ENCODE measurements around the gene PTCHD1. TPM values are rescaled to one million over a fixed set of nuclear protein-coding genes. Genes with fewer than 3 reads are reported as not detected.

Gene PTCHD1
- total RNA-seq, 3 donors from 2014 or later: 0.61 to 16.0 (median 0.63) TPM

DNA sequence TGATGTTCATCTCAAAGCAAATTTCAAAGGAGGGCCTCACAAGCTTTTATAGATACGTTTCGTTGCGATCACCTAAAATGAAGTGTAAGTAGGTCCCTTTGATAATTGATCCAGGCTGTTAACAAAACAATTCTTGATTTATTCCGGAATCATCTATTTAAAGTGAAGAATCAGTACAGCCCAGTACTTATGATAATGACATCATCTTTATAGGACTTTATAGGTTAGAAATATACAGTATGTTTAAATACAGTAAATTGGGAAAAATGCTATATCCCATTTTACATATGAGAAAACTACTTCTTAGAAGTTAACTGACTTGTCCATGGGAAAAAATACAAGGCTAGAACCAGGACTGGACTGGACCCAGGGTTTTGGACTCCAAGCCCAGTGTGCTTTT is 3.7 kb downstream of the PTCHD1 start:
- intact Hi-C loops (cut with DNase I, micrococcal nuclease): no loop called here
- Histone ChIP-seq H3K4me3 (no peak overlapping the region), H3K4me1 (ENCODE audit: low read depth) (no peaks in the 10 kb centered on the region), H3K9me3 (no peaks in the 10 kb centered on the region), H3K36me3 (ENCODE audit: low read depth) (no peaks in the 10 kb centered on the region)
- no peak for ATAC-seq
- TF ChIP-seq, protein P1, sequence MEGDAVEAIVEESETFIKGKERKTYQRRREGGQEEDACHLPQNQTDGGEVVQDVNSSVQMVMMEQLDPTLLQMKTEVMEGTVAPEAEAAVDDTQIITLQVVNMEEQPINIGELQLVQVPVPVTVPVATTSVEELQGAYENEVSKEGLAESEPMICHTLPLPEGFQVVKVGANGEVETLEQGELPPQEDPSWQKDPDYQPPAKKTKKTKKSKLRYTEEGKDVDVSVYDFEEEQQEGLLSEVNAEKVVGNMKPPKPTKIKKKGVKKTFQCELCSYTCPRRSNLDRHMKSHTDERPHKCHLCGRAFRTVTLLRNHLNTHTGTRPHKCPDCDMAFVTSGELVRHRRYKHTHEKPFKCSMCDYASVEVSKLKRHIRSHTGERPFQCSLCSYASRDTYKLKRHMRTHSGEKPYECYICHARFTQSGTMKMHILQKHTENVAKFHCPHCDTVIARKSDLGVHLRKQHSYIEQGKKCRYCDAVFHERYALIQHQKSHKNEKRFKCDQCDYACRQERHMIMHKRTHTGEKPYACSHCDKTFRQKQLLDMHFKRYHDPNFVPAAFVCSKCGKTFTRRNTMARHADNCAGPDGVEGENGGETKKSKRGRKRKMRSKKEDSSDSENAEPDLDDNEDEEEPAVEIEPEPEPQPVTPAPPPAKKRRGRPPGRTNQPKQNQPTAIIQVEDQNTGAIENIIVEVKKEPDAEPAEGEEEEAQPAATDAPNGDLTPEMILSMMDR (IDR thresholded peaks at IDR 0.05): no peak
- no peak for DNase-seq

DNA sequence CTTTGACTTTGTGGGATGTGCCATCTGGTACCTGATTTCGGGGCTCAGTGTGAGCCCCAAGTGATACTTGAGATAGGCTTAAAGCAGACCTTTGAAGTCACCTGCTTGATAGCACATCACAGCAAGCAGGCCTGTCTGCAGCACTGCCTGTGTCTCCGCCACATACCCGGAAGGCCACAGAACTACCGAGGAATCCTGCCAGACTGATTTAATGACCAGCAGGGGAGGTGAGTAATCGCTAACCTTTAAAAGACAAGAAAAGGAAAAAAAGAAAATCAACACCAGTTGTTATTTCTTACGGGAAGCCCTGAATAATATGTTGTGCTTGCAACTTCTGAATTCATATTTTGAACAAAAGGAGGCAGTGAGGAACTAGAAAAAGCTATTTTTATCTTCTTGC is 6.8 kb downstream of the PTCHD1 start:
- Histone ChIP-seq H3K4me1 (ENCODE audit: low read depth) (no peaks in the 10 kb centered on the region), H3K36me3 (ENCODE audit: low read depth) (no peaks in the 10 kb centered on the region), H3K9me3 (no peaks in the 10 kb centered on the region), H3K4me3 (no peak overlapping the region)
- intact Hi-C loops (cut with DNase I, micrococcal nuclease): no loop called here
- ATAC-seq (peak; percentile 58), DNase-seq (peak in 2 of 3 donors; percentile 24 to 33)
- TF ChIP-seq, protein P1 (IDR thresholded peaks at IDR 0.05): no peak

DNA sequence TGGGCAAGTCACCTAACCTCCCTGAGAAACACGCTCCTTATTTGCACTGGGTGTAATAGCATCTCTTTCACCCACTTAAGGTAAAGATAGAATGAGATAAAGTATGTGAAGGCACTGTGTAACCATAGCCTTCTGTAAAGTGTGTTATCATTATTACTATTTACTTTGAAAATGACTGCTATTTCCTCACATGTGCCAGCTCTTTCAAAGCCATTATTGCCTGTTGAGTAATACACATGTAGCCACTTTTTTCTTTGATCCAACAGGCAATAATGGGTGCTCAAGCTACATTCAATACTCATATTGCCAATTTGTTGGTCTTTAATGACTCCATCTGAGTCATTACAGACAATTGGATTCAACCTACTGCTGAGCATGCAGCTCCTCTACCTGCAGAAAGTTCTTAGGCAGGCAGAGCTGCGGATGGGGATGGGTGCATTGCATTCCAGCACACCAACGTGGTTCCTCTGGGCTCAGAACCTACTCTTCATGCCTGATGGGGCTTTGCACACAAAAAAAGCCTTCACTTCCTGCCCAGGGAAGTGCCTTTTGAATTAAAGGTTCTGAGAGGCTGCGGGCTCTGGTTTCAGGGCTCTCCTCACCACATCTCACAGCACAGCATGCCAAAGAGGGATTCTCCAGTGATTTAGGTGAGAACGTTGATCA is 9.7 kb downstream of the PTCHD1 start:
- TF ChIP-seq, protein P1 (IDR thresholded peaks at IDR 0.05): no peak
- no peaks in the 10 kb centered on the region for H3K9me3 ChIP-seq
- H3K4me3 ChIP-seq: no peak overlapping the region
- intact Hi-C loops (cut with DNase I, micrococcal nuclease): no loop called here
- H3K4me1 ChIP-seq (ENCODE audit: low read depth): no peaks in the 10 kb centered on the region
- no peak for DNase-seq
- no peaks in the 10 kb centered on the region for H3K36me3 ChIP-seq (ENCODE audit: low read depth)
- ATAC-seq: peak; percentile 77

DNA sequence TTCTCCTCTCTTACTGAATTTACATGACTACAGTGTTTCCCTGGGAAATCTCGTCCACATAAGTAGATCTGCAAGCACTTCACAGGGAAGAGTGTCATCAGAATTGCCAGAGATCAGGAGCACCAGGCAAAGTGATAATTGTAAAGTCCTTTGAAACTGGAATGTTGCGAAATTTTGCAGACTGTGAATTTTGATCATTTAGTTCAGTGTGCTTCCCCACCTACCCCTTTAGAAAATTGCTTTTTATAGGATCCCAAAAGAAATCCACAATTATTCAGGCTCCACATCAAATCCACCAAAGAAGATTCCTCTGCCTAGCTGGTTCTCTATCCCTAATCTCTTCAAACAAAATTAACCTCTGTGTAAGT is 10.2 kb downstream of the PTCHD1 start:
- Histone ChIP-seq H3K36me3 (ENCODE audit: low read depth) (no peaks in the 10 kb centered on the region), H3K9me3 (no peaks in the 10 kb centered on the region), H3K4me3 (no peak overlapping the region), H3K4me1 (ENCODE audit: low read depth) (no peaks in the 10 kb centered on the region)
- no peak for ATAC-seq
- no peak for DNase-seq
- TF ChIP-seq, protein P1 (IDR thresholded peaks at IDR 0.05): no peak
- intact Hi-C loops (cut with DNase I, micrococcal nuclease): no loop called here

DNA sequence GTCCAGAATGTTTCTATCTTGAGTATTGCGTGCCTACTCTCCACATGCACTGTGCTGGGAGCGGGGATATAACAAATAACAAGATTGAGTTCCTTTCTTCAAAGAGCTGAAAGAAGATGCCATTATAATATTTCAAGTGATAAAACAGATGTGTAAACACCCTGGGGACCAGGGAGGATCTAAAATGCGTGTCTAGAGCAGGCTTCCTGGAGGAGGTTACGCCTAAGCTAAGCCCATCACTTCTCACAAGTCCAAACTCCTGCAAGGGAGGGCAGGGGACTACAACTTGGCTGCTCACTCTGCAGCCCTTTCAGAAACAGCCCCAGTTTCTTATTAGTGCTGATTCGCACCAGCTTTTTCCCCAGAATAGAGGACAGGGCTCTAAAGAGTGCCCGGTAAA is 21.5 kb downstream of the PTCHD1 start:
- Histone ChIP-seq H3K4me1 (ENCODE audit: low read depth) (no peaks in the 10 kb centered on the region), H3K9me3 (no peaks in the 10 kb centered on the region), H3K36me3 (ENCODE audit: low read depth) (no peaks in the 10 kb centered on the region), H3K4me3 (no peak overlapping the region)
- DNase-seq (no peak), ATAC-seq (no peak)
- intact Hi-C loops (cut with DNase I, micrococcal nuclease): no loop called here
- TF ChIP-seq, protein P1 (IDR thresholded peaks at IDR 0.05): no peak

DNA sequence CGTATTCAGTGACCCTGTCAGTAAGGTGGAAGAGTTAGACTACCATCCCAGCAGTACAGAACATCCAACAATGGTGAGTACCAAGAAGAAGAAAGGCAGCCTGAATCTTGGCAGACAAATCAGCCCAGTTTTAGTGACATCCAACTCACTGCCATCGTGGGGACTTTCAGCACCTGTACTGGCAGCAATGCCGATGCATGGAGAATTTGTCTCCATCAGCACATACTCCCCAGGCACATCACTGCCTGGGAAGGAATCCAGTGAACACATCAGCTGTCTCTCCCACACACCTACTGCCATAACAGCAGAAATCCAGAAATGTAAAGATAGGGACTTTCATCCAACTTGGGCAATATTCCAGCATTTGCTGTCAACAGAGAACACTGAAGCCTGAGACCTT is 29.8 kb downstream of the PTCHD1 start:
- intact Hi-C loops (cut with DNase I, micrococcal nuclease): no loop called here
- H3K36me3 ChIP-seq (ENCODE audit: low read depth): no peaks in the 10 kb centered on the region
- ATAC-seq (no peak), DNase-seq (no peak)
- H3K4me1 ChIP-seq (ENCODE audit: low read depth): no peaks in the 10 kb centered on the region
- no peak overlapping the region for H3K4me3 ChIP-seq
- TF ChIP-seq, protein P1 (IDR thresholded peaks at IDR 0.05): no peak
- H3K9me3 ChIP-seq: no peaks in the 10 kb centered on the region
